Measurements from ENCODE around the gene SART3. TPM values are rescaled to one million over a fixed set of nuclear protein-coding genes. Genes with fewer than 3 reads are reported as not detected.

SART3 gene
- polyA plus RNA-seq, 1 donor (not counting 4 experiments of a cell fraction or from before 2014, with no cell fraction given), result 19.0 TPM

GRCh38 chr12:108518716-108519496 is 42.1 kb downstream of the SART3 start:
- H2AFZ ChIP-seq (ENCODE audit: control insufficient read depth, low read length), result no peak overlapping the region
- TF ChIP-seq, protein P1, sequence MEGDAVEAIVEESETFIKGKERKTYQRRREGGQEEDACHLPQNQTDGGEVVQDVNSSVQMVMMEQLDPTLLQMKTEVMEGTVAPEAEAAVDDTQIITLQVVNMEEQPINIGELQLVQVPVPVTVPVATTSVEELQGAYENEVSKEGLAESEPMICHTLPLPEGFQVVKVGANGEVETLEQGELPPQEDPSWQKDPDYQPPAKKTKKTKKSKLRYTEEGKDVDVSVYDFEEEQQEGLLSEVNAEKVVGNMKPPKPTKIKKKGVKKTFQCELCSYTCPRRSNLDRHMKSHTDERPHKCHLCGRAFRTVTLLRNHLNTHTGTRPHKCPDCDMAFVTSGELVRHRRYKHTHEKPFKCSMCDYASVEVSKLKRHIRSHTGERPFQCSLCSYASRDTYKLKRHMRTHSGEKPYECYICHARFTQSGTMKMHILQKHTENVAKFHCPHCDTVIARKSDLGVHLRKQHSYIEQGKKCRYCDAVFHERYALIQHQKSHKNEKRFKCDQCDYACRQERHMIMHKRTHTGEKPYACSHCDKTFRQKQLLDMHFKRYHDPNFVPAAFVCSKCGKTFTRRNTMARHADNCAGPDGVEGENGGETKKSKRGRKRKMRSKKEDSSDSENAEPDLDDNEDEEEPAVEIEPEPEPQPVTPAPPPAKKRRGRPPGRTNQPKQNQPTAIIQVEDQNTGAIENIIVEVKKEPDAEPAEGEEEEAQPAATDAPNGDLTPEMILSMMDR (optimal IDR thresholded peaks at IDR 0.05 in 1 of 3, IDR thresholded peaks at IDR 0.05 in 1 of 3, conservative IDR thresholded peaks at IDR 0.05 in 1 of 3; ENCODE audit: extremely low read depth in 1 of 3, insufficient read depth in 2 of 3, low read length in 3 of 3), result no peak
- peaks cover 7% of the 10 kb centered on the region for H3K4me1 ChIP-seq (ENCODE audit: control insufficient read depth, extremely low read depth, insufficient read depth, low read length)
- no peak overlapping the region for H3K4me2 ChIP-seq (ENCODE audit: control insufficient read depth, extremely low read depth, insufficient read depth, low read depth, low read length)
- dilution Hi-C loops (cut with MboI; ENCODE audit: extremely low pct_ligation_motif_present, low sequenced_read_pairs), result no loop called here
- H4K20me1 ChIP-seq (ENCODE audit: control insufficient read depth, extremely low read depth, insufficient read depth, low read length), result no peaks in the 10 kb centered on the region
- H3K9me1 ChIP-seq (ENCODE audit: control insufficient read depth, extremely low read depth, insufficient read depth, low read length), result peaks cover 2% of the 10 kb centered on the region
- no peak overlapping the region for H3K9ac ChIP-seq (ENCODE audit: control insufficient read depth, extremely low read depth, insufficient read depth, low read length)
- H3K79me2 ChIP-seq (ENCODE audit: control insufficient read depth, insufficient read depth, low read length), result peaks cover 2% of the 10 kb centered on the region
- no peak overlapping the region for H3K4me3 ChIP-seq (ENCODE audit: control insufficient read depth in 2 of 3, extremely low read depth in 1 of 3, insufficient read depth in 2 of 3, low read depth in 1 of 3, low read length in 3 of 3)
- no peak overlapping the region for H3K27ac ChIP-seq (ENCODE audit: control insufficient read depth, insufficient read depth, low read length)
- no peaks in the 10 kb centered on the region for H3K27me3 ChIP-seq (ENCODE audit: control insufficient read depth, extremely low read depth, insufficient read depth, low read length)
- H3K36me3 ChIP-seq (ENCODE audit: control insufficient read depth in 2 of 2, extremely low read depth in 1 of 2, insufficient read depth in 2 of 2, low read length in 2 of 2), result peaks cover 22 to 29% of the 10 kb centered on the region in 2 experiments
- H3K9me3 ChIP-seq (ENCODE audit: control insufficient read depth, low read depth, low read length), result no peaks in the 10 kb centered on the region
- FAIRE-seq (no peak), DNase-seq (ENCODE audit: low read depth, low spot score) (no peak)

DNA sequence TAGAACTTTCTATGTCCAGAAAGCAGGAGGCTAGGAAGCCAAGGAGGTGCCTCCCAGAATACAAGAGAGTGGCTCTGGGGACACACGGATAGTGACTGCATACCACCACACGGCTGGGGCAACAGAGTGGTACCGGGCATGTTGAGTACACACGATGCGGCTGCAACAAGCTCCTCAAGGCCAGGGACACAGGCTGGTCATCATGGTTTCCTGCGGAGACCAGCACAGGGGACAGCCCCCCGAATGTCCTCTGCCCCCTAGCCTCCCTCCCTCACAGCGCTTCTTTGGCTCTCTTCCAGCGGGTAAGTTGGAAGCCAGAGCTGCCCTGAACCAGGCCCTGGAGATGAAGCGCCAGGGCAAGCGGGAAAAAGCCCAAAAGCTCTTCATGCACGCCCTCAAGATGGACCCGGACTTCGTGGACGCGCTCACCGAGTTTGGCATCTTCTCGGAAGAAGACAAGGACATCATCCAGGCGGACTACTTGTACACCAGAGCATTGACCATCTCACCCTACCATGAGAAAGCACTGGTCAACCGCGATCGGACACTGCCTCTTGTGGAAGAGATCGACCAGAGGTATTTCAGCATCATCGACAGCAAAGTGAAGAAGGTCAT is 42.8 kb downstream of the SART3 start:
- peaks cover 16 to 22% of the 10 kb centered on the region in 2 experiments for H3K36me3 ChIP-seq (ENCODE audit: control insufficient read depth in 2 of 2, extremely low read depth in 1 of 2, insufficient read depth in 2 of 2, low read length in 2 of 2)
- no peak for FAIRE-seq
- no peak overlapping the region for H2AFZ ChIP-seq (ENCODE audit: control insufficient read depth, low read length)
- no peaks in the 10 kb centered on the region for H4K20me1 ChIP-seq (ENCODE audit: control insufficient read depth, extremely low read depth, insufficient read depth, low read length)
- H3K79me2 ChIP-seq (ENCODE audit: control insufficient read depth, insufficient read depth, low read length), result peaks cover 2% of the 10 kb centered on the region
- no peak overlapping the region for H3K9ac ChIP-seq (ENCODE audit: control insufficient read depth, extremely low read depth, insufficient read depth, low read length)
- DNase-seq (ENCODE audit: low read depth, low spot score), result no peak
- H3K4me3 ChIP-seq (ENCODE audit: control insufficient read depth in 2 of 3, extremely low read depth in 1 of 3, insufficient read depth in 2 of 3, low read depth in 1 of 3, low read length in 3 of 3), result no peak overlapping the region
- no peaks in the 10 kb centered on the region for H3K9me3 ChIP-seq (ENCODE audit: control insufficient read depth, low read depth, low read length)
- H3K27me3 ChIP-seq (ENCODE audit: control insufficient read depth, extremely low read depth, insufficient read depth, low read length), result no peaks in the 10 kb centered on the region
- peaks cover 7% of the 10 kb centered on the region for H3K4me1 ChIP-seq (ENCODE audit: control insufficient read depth, extremely low read depth, insufficient read depth, low read length)
- peaks cover 2% of the 10 kb centered on the region for H3K9me1 ChIP-seq (ENCODE audit: control insufficient read depth, extremely low read depth, insufficient read depth, low read length)
- no peak overlapping the region for H3K27ac ChIP-seq (ENCODE audit: control insufficient read depth, insufficient read depth, low read length)
- no peak for TF ChIP-seq EZH2 (IDR thresholded peaks at IDR 0.05; ENCODE audit: low read length)
- TF ChIP-seq, protein P1 (optimal IDR thresholded peaks at IDR 0.05 in 1 of 3, IDR thresholded peaks at IDR 0.05 in 1 of 3, conservative IDR thresholded peaks at IDR 0.05 in 1 of 3; ENCODE audit: extremely low read depth in 1 of 3, insufficient read depth in 2 of 3, low read length in 3 of 3), result no peak
- dilution Hi-C loops (cut with MboI; ENCODE audit: extremely low pct_ligation_motif_present, low sequenced_read_pairs), result no loop called here
- H3K4me2 ChIP-seq (ENCODE audit: control insufficient read depth, extremely low read depth, insufficient read depth, low read depth, low read length), result no peak overlapping the region
